Cardiac muscle cell (in vitro differentiated cells and primary cell): ENCODE results near the gene POLR1E. TPM values are rescaled to one million over a fixed set of nuclear protein-coding genes. Genes with fewer than 3 reads are reported as not detected.

Experiments
- DNase-seq, 2 donors: peaks; one replicate each; pipeline versions ENCODE4 v3.0.0 to v3.0.0-alpha.2; 2010 to 2017; ENCODE audit warnings: low read depth in 1 of 2, low spot score in 1 of 2
- H3K27ac ChIP-seq: fragments of 200-600 bp; sonication (generic); 2 replicates; pipeline ENCODE4 v1.5.1; 2016
- H3K27me3 ChIP-seq: fragments of 200-600 bp; sonication (generic); 2 replicates; pipeline ENCODE4 v1.6.0; 2016; ENCODE audit warnings: control low read depth
- H3K36me3 ChIP-seq: fragments of 200-600 bp; sonication (generic); 2 replicates; pipeline ENCODE4 v1.5.1; 2016; ENCODE audit warnings: control low read depth
- H3K4me1 ChIP-seq: fragments of 200-600 bp; sonication (generic); 2 replicates; pipeline ENCODE4 v1.8.1; 2017; ENCODE audit warnings: low read depth, mild to moderate bottlenecking, mixed run types
- H3K4me3 ChIP-seq: fragments of 200-600 bp; sonication (generic); 2 replicates; pipeline ENCODE4 v1.5.1; 2016; ENCODE audit warnings: mild to moderate bottlenecking
- H3K9me3 ChIP-seq: fragments of 200-600 bp; sonication (generic); 2 replicates; pipeline ENCODE4 v1.5.1; 2017; ENCODE audit warnings: low read depth, mild to moderate bottlenecking, control low read depth
- CTCF ChIP-seq: IDR thresholded peaks from 2 replicates; pipeline ENCODE4 v1.5.1; 2012; ENCODE audit warnings: low read depth, mild to moderate bottlenecking, low read length
- polyA plus RNA-seq: library from polyadenylated mRNA; unstranded; fragments of >200 nt; fragmentation: Nextera tagmentation; extraction: Ambion mirVana; gene quantifications from 2 replicates; pipeline ENCODE4 v1.2.1, GENCODE V29; 2016
- total RNA-seq: library from RNA; depleted of rRNA; stranded (reverse); fragments of >200 nt; gene quantifications from 2 replicates; pipeline ENCODE4 v1.2.3, GENCODE V29; 2016

The POLR1E gene
- total and polyA plus RNA-seq, 2 experiments from 2014 or later = 7.6 to 18.2 TPM

DNA sequence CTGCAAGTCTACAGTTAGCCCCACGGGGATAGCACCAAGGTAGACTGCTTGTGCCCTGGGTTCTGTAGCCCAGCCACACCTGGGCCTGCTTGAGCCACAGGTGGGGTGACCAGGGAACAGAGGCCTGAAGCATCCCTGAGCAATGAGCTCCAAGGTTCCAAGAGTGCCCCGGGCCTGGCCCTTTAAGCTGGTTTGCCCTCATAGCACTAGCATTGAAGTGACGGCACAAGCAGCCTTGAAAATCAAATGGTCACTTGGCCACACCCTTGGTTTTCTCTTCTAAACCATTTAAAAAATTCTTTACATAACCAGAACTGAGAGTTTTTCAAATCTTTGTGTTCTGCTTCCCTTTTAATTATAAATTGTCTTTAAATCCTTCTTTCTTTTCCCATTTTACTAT, 65.7 kb downstream of the POLR1E start:
- DNase-seq = no peak
- Histone ChIP-seq H3K27ac (no peak overlapping the region), H3K27me3 (no peaks in the 10 kb centered on the region), H3K4me3 (no peak overlapping the region), H3K9me3 (no peaks in the 10 kb centered on the region), H3K36me3 (no peaks in the 10 kb centered on the region), H3K4me1 (no peaks in the 10 kb centered on the region)
- TF ChIP-seq CTCF = no peak

DNA sequence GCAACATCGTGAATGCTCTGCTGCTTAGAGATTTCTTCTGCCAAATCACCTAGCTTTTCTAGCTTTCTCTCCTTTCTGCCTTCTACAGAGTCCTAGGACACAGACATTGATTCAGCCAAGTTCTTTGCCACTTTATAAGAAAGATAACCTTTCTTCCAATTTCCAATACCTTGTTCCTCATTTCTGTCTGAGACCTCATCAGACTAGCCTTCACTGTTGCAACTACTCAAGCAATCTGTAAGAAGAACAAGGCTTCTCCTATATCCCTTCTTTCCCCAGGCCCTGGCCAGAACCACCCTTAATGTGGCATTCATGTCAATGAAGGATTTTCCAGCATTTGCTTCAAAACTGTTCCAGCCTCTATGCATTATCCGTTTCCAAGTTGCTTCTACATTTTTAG, 66.1 kb downstream of the POLR1E start:
- Histone ChIP-seq H3K4me3 (no peak overlapping the region), H3K36me3 (no peaks in the 10 kb centered on the region), H3K9me3 (no peaks in the 10 kb centered on the region), H3K27me3 (no peaks in the 10 kb centered on the region), H3K27ac (peak overlapping the region; percentile 28), H3K4me1 (no peaks in the 10 kb centered on the region)
- DNase-seq = no peak
- no peak for TF ChIP-seq CTCF

Other genes starting within 250 kb of the POLR1E start
- 335 and 376 TPM in 2 replicates for gene GRHPR, start 63.3 kb upstream of the POLR1E start, total RNA-seq
- gene GRHPR, start 63.3 kb upstream of the POLR1E start, polyA plus RNA-seq = 252 and 280 TPM in 2 replicates
- gene ZBTB5, start 20.5 kb upstream of the POLR1E start, total RNA-seq = 16.2 and 24.9 TPM in 2 replicates
- gene ZBTB5, start 20.5 kb upstream of the POLR1E start, polyA plus RNA-seq = 6.7 and 10.9 TPM in 2 replicates
- gene FBXO10, start 90.4 kb downstream of the POLR1E start, total RNA-seq = 19.8 and 25.6 TPM in 2 replicates
- 10.6 and 13.4 TPM in 2 replicates for gene FBXO10, start 90.4 kb downstream of the POLR1E start, polyA plus RNA-seq
- 63.3 and 137 TPM in 2 replicates for gene TOMM5, start 106.6 kb downstream of the POLR1E start, total RNA-seq
- 208 and 264 TPM in 2 replicates for gene TOMM5, start 106.6 kb downstream of the POLR1E start, polyA plus RNA-seq
- 0.15 and 1.5 TPM in 2 replicates for gene FRMPD1, start 165.0 kb downstream of the POLR1E start, total RNA-seq
- gene FRMPD1, start 165.0 kb downstream of the POLR1E start, polyA plus RNA-seq = 0.32 TPM in 1 of 2 replicates, not detected in the other